Type B pancreatic cell (in vitro differentiated cells): ENCODE data around the gene DIPK1B. TPM values are rescaled to one million over a fixed set of nuclear protein-coding genes. Genes with fewer than 3 reads are reported as not detected.
A peak's percentile ranks its signal among the peaks of the same experiment; 100 is the strongest.

Source experiments
- DNase-seq: peaks from one replicate; pipeline ENCODE4 v3.0.0; 2021; ENCODE audit warnings: mixed read lengths; ENCODE audit not compliant: unreplicated experiment; ENCODE audit errors: extremely low spot score
- H3K27ac Mint-ChIP-seq: 2 replicates; pipeline ENCODE4 v1.8.0; 2021; ENCODE audit warnings: mild to moderate bottlenecking, mixed read lengths
- H3K27me3 Mint-ChIP-seq: 2 replicates; pipeline ENCODE4 v1.8.0; 2021; ENCODE audit warnings: mixed read lengths
- H3K36me3 Mint-ChIP-seq: 2 replicates; pipeline ENCODE4 v1.8.0; 2021; ENCODE audit warnings: mixed read lengths
- H3K4me1 Mint-ChIP-seq: one replicate; pipeline ENCODE4 v1.8.0; 2021; ENCODE audit warnings: mixed read lengths; ENCODE audit not compliant: unreplicated experiment
- H3K4me3 Mint-ChIP-seq: 2 replicates; pipeline ENCODE4 v1.8.0; 2021; ENCODE audit warnings: mild to moderate bottlenecking, mixed read lengths
- H3K9me3 Mint-ChIP-seq: 2 replicates; pipeline ENCODE4 v1.8.0; 2021; ENCODE audit warnings: mixed read lengths
- CTCF ChIP-seq: fragments of 200-600 bp; sonication (generic); conservative IDR thresholded peaks from 2 replicates; pipeline ENCODE4 v1.5.0; 2021; ENCODE audit warnings: antibody characterized with exemption, mild to moderate bottlenecking
- total RNA-seq: library from RNA; stranded (reverse); gene quantifications from 2 replicates; pipeline ENCODE4 v1.2.1, GENCODE V29; 2021; ENCODE audit warnings: low replicate concordance

Gene DIPK1B
- total RNA-seq, 1 donor from 2014 or later: 48.7 TPM

- H3K27me3 Mint-ChIP-seq: no peaks in the 10 kb centered on the region
- H3K4me1 Mint-ChIP-seq: peaks cover 9% of the 10 kb centered on the region
- TF ChIP-seq CTCF: peak; percentile 13
- DNase-seq: no peak
- H3K4me3 Mint-ChIP-seq: no peak overlapping the region
- no peak overlapping the region for H3K27ac Mint-ChIP-seq
- peaks cover 18% of the 10 kb centered on the region for H3K36me3 Mint-ChIP-seq
- no peaks in the 10 kb centered on the region for H3K9me3 Mint-ChIP-seq
Measured at GRCh38 chr9:136720251-136720897, 8.0 kb downstream of the DIPK1B start.

- DNase-seq: no peak
- H3K27me3 Mint-ChIP-seq: no peaks in the 10 kb centered on the region
- H3K27ac Mint-ChIP-seq: peak overlapping the region; percentile 73
- H3K4me1 Mint-ChIP-seq: peaks cover 11% of the 10 kb centered on the region
- TF ChIP-seq CTCF: no peak
- peaks cover 21% of the 10 kb centered on the region for H3K36me3 Mint-ChIP-seq
- peak overlapping the region; percentile 39 for H3K4me3 Mint-ChIP-seq
- H3K9me3 Mint-ChIP-seq: no peaks in the 10 kb centered on the region
Measured at GRCh38 chr9:136720898-136721338, 8.5 kb downstream of the DIPK1B start.

DNA sequence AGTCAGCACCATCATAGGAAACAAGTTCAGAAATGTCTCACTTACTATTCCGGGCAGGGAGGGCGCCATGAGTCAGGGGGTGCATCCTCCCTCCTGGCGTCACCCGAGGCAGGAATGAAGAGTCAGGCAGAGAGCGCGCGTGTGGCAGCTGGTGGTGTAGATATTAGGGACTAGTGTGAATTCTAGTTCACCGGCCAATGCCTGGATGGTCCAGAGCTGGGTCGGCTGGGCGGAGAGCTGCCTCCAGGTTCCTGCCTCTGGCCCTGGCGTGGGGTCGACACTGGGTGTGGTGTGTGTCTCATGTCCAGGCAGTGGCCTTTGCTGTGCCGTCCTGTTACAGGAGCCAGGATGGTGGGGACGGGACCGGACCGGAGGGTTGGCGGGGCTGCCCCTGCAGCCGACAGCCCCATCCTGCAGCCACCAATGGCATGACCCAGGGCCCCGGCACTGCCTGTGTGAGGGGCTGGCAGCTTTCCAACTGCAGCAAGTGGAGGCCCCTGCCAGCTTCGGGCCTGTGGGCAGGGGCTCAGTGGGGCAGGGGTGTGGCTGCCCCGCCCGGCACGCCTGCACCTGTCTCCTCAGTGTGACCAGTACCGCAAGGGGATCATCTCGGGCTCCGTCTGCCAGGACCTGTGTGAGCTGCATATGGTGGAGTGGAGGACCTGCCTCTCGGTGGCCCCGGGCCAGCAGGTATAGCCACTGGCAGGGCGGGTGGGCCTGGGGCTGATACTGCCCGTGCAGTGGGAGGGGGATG lies 9.1 kb downstream of the DIPK1B start:
- Mint-ChIP-seq H3K4me1 (peaks cover 15% of the 10 kb centered on the region), H3K27ac (peak overlapping the region; percentile 73), H3K27me3 (no peaks in the 10 kb centered on the region), H3K9me3 (no peaks in the 10 kb centered on the region), H3K4me3 (peak overlapping the region; percentile 39), H3K36me3 (peaks cover 22% of the 10 kb centered on the region)
- DNase-seq: no peak
- TF ChIP-seq CTCF: no peak

- Mint-ChIP-seq H3K27ac (no peak overlapping the region), H3K4me3 (no peak overlapping the region), H3K36me3 (peaks cover 27% of the 10 kb centered on the region), H3K9me3 (no peaks in the 10 kb centered on the region), H3K4me1 (peaks cover 20% of the 10 kb centered on the region), H3K27me3 (peaks cover 3% of the 10 kb centered on the region)
- no peak for TF ChIP-seq CTCF
- DNase-seq: no peak
Measured at GRCh38 chr9:136722093-136722968, 10.0 kb downstream of the DIPK1B start.

DNA sequence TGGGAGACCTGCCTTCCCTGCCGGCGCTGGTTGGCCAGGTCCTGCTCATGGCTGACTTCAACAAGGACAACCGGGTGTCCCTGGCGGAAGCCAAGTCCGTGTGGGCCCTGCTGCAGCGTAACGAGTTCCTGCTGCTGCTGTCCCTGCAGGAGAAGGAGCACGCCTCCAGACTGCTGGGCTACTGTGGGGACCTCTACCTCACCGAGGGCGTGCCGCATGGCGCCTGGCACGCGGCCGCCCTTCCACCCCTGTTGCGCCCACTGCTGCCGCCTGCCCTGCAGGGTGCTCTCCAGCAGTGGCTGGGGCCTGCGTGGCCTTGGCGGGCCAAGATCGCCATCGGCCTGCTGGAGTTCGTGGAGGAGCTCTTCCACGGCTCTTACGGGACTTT lies 10.6 kb downstream of the DIPK1B start:
- no peak for DNase-seq
- H3K36me3 Mint-ChIP-seq: peaks cover 27% of the 10 kb centered on the region
- no peak overlapping the region for H3K4me3 Mint-ChIP-seq
- peaks cover 5% of the 10 kb centered on the region for H3K27me3 Mint-ChIP-seq
- peaks cover 20% of the 10 kb centered on the region for H3K4me1 Mint-ChIP-seq
- no peaks in the 10 kb centered on the region for H3K9me3 Mint-ChIP-seq
- TF ChIP-seq CTCF: no peak
- H3K27ac Mint-ChIP-seq: no peak overlapping the region
